ENCODE measurements around the gene NDUFB6. TPM values are rescaled to one million over a fixed set of nuclear protein-coding genes. Genes with fewer than 3 reads are reported as not detected.
A peak's percentile ranks its signal among the peaks of the same experiment; 100 is the strongest.

NDUFB6 gene
- total and polyA plus RNA-seq, 10 donors, result 18.0 to 36.7 (median 26.1) TPM

- intact Hi-C loops (cut with DNase I; ENCODE audit: low total_unique reads), result no loop called here
- Histone ChIP-seq H3K9me3 (no peaks in the 10 kb centered on the region), H3K4me3 (no peak overlapping the region), H3K27me3 (replicated peaks in 1 of 7) (peaks cover 0 to 20% (median 0%) of the 10 kb centered on the region in 7 donors), H3K36me3 (no peaks in the 10 kb centered on the region), H3K4me1 (peaks cover 0 to 7% (median under 1%) of the 10 kb centered on the region in 6 donors), H3K27ac (no peak overlapping the region)
- no peak for TF ChIP-seq CTCF (IDR thresholded peaks at IDR 0.05 in 8 of 11, conservative IDR thresholded peaks at IDR 0.05 in 3 of 11)
- no peak for TF ChIP-seq POLR2AphosphoS5 (IDR thresholded peaks at IDR 0.05)
- no peak for TF ChIP-seq POLR2A (IDR thresholded peaks at IDR 0.05)
- no peak for DNase-seq
- 39 to 65% (median 46%) methylated on average over 2 of the region's 2 CpGs for WGBS, 5 donors
These were observed 11.8 kb upstream of the NDUFB6 start for GRCh38 chr9:32584784-32585183.

- no peaks in the 10 kb centered on the region for H3K9me3 ChIP-seq
- TF ChIP-seq POLR2A (IDR thresholded peaks at IDR 0.05) (no peak), CTCF (IDR thresholded peaks at IDR 0.05 in 8 of 11, conservative IDR thresholded peaks at IDR 0.05 in 3 of 11) (peak in 9 of 11 experiments; percentile 16 to 57 (median 38))
- DNase-seq, result no peak
- H3K27me3 ChIP-seq (replicated peaks in 1 of 7), result peaks cover 0 to 35% (median 0%) of the 10 kb centered on the region in 7 donors
- no peaks in the 10 kb centered on the region for H3K36me3 ChIP-seq
- H3K27ac ChIP-seq, result no peak overlapping the region
- 32 to 55% (median 42%) methylated on average over 3 of the region's 3 CpGs for WGBS, 5 donors
- H3K4me1 ChIP-seq, result peaks cover 0 to 11% (median 0%) of the 10 kb centered on the region in 6 donors
- H3K4me3 ChIP-seq, result no peak overlapping the region
- intact Hi-C loops (cut with DNase I; ENCODE audit: low total_unique reads), result loop anchor here (2.0 kb wide), 1 partner anchor 203 kb away; no protein-coding TSS in a partner anchor
These were observed 8.7 kb upstream of the NDUFB6 start for GRCh38 chr9:32581512-32582143.

GRCh38 chr9:32580631-32581300, 7.8 kb upstream of the NDUFB6 start:
- Histone ChIP-seq H3K9me3 (no peaks in the 10 kb centered on the region), H3K4me3 (no peak overlapping the region), H3K4me1 (peaks cover 0 to 11% (median 0%) of the 10 kb centered on the region in 6 donors), H3K27me3 (replicated peaks in 1 of 7) (peaks cover 0 to 35% (median 0%) of the 10 kb centered on the region in 7 donors), H3K27ac (no peak overlapping the region), H3K36me3 (no peaks in the 10 kb centered on the region)
- TF ChIP-seq CTCF (IDR thresholded peaks at IDR 0.05 in 8 of 11, conservative IDR thresholded peaks at IDR 0.05 in 3 of 11) (no peak), POLR2A (IDR thresholded peaks at IDR 0.05) (no peak), POLR2AphosphoS5 (IDR thresholded peaks at IDR 0.05) (no peak)
- no peak for DNase-seq
- intact Hi-C loops (cut with DNase I; ENCODE audit: low total_unique reads), result loop anchor here (2.0 kb wide), 1 partner anchor 202 kb away; no protein-coding TSS in a partner anchor
- WGBS, 5 donors, result 14 to 27% (median 21%) methylated on average over 3 of the region's 3 CpGs

- DNase-seq, result peak; percentile 88
- H3K4me3 ChIP-seq, result peak overlapping the region in 2 of 8 donors; percentile 5 to 16
- H3K36me3 ChIP-seq, result no peaks in the 10 kb centered on the region
- H3K27ac ChIP-seq, result no peak overlapping the region
- no peaks in the 10 kb centered on the region for H3K9me3 ChIP-seq
- TF ChIP-seq POLR2AphosphoS5 (IDR thresholded peaks at IDR 0.05), result no peak
- TF ChIP-seq POLR2A (IDR thresholded peaks at IDR 0.05), result no peak
- TF ChIP-seq CTCF (IDR thresholded peaks at IDR 0.05 in 8 of 11, conservative IDR thresholded peaks at IDR 0.05 in 3 of 11), result peak; percentile 78 to 95 (median 82)
- peaks cover 0 to 11% (median 0%) of the 10 kb centered on the region in 6 donors for H3K4me1 ChIP-seq
- intact Hi-C loops (cut with DNase I; ENCODE audit: low total_unique reads), result loop anchor here (2.0 kb wide), 1 partner anchor 201 kb away; no protein-coding TSS in a partner anchor
- WGBS, 5 donors, result 19 to 23% (median 20%) methylated on average over 4 of the region's 4 CpGs
- H3K27me3 ChIP-seq (replicated peaks in 1 of 7), result peaks cover 0 to 35% (median 0%) of the 10 kb centered on the region in 7 donors
These were observed 6.9 kb upstream of the NDUFB6 start for GRCh38 chr9:32579706-32580331.

Data from spleen (tissue), 11 donors.